ENCODE data around the gene MYO1H. TPM values are rescaled to one million over a fixed set of nuclear protein-coding genes. Genes with fewer than 3 reads are reported as not detected.
"Not testable (repeated sequence)": the region's sequence is repeated elsewhere in the genome, so short reads cannot be mapped to it uniquely, and the experiment has no call there.

The MYO1H gene
- total RNA-seq, 3 donors from 2014 or later (not counting 1 experiment from before 2014, with no cell fraction given), result not detected

- Mint-ChIP-seq H3K36me3 (no peaks in the 10 kb centered on the region), H3K27ac (no peak within 1 kb of the TSS), H3K27me3 (ENCODE audit: low read depth in 2 of 2) (peaks cover 47 to 65% of the 10 kb centered on the region in 2 donors), H3K4me1 (peaks cover 8 to 13% of the 10 kb centered on the region in 2 donors), H3K4me3 (peak within 1 kb of the TSS; percentile 89), H3K9me3 (no peaks in the 10 kb centered on the region)
- WGBS (ENCODE audit: insufficient coverage), result 10% methylated on average over 39 of the region's 43 CpGs
- ATAC-seq (no peak), DNase-seq (no peak)
- TF ChIP-seq CTCF (IDR thresholded peaks at IDR 0.05), result no peak
- Histone ChIP-seq H3K9me3 (ENCODE audit: control insufficient read depth, insufficient read depth, low read length) (no peaks in the 10 kb centered on the region), H3K27me3 (ENCODE audit: control insufficient read depth, insufficient read depth, low read length) (peaks cover 27% of the 10 kb centered on the region), H3K27ac (ENCODE audit: low read length) (no peak within 1 kb of the TSS), H3K4me3 (ENCODE audit: low read length) (no peak within 1 kb of the TSS), H3K4me1 (ENCODE audit: control insufficient read depth, insufficient read depth, low read length) (peaks cover 9% of the 10 kb centered on the region), H3K36me3 (ENCODE audit: control insufficient read depth, insufficient read depth, low read length) (no peaks in the 10 kb centered on the region)
- intact Hi-C loops (cut with micrococcal nuclease), result no loop called here
Observed at GRCh38 chr12:109308534-109309380, 38.9 kb upstream of the MYO1H start, which contains the start of gene FOXN4. FOXN4 (minus strand) TSS chr12:109309284; CDS start chr12:109308321, 963 bp downstream.

GRCh38 chr12:109309381-109310246, 38.1 kb upstream of the MYO1H start:
- no peak for DNase-seq
- ATAC-seq, result peak in 2 of 3 donors; percentile 49 to 67
- Histone ChIP-seq H3K27ac (ENCODE audit: low read length) (no peak overlapping the region), H3K4me1 (ENCODE audit: control insufficient read depth, insufficient read depth, low read length) (peaks cover 9% of the 10 kb centered on the region), H3K36me3 (ENCODE audit: control insufficient read depth, insufficient read depth, low read length) (no peaks in the 10 kb centered on the region), H3K4me3 (ENCODE audit: low read length) (no peak overlapping the region), H3K27me3 (ENCODE audit: control insufficient read depth, insufficient read depth, low read length) (peaks cover 27% of the 10 kb centered on the region), H3K9me3 (ENCODE audit: control insufficient read depth, insufficient read depth, low read length) (no peaks in the 10 kb centered on the region)
- under 1% methylated on average over 95 of the region's 99 CpGs for WGBS (ENCODE audit: insufficient coverage)
- H3K27ac Mint-ChIP-seq, result no peak overlapping the region
- peak overlapping the region; percentile 89 for H3K4me3 Mint-ChIP-seq
- no peaks in the 10 kb centered on the region for H3K9me3 Mint-ChIP-seq
- peaks cover 48 to 71% of the 10 kb centered on the region in 2 donors for H3K27me3 Mint-ChIP-seq (ENCODE audit: low read depth in 2 of 2)
- TF ChIP-seq CTCF (IDR thresholded peaks at IDR 0.05), result no peak
- H3K4me1 Mint-ChIP-seq, result peaks cover 8 to 13% of the 10 kb centered on the region in 2 donors
- no peaks in the 10 kb centered on the region for H3K36me3 Mint-ChIP-seq
- intact Hi-C loops (cut with micrococcal nuclease), result no loop called here

GRCh38 chr12:109310247-109311125, 37.2 kb upstream of the MYO1H start:
- no peak overlapping the region for H3K27ac Mint-ChIP-seq
- TF ChIP-seq CTCF (IDR thresholded peaks at IDR 0.05), result no peak
- Histone ChIP-seq H3K27me3 (ENCODE audit: control insufficient read depth, insufficient read depth, low read length) (peaks cover 27% of the 10 kb centered on the region), H3K27ac (ENCODE audit: low read length) (no peak overlapping the region), H3K4me3 (ENCODE audit: low read length) (no peak overlapping the region), H3K36me3 (ENCODE audit: control insufficient read depth, insufficient read depth, low read length) (no peaks in the 10 kb centered on the region), H3K9me3 (ENCODE audit: control insufficient read depth, insufficient read depth, low read length) (no peaks in the 10 kb centered on the region), H3K4me1 (ENCODE audit: control insufficient read depth, insufficient read depth, low read length) (peaks cover 9% of the 10 kb centered on the region)
- H3K27me3 Mint-ChIP-seq (ENCODE audit: low read depth in 2 of 2), result peaks cover 48 to 74% of the 10 kb centered on the region in 2 donors
- no peaks in the 10 kb centered on the region for H3K36me3 Mint-ChIP-seq
- intact Hi-C loops (cut with micrococcal nuclease), result no loop called here
- H3K9me3 Mint-ChIP-seq, result no peaks in the 10 kb centered on the region
- WGBS (ENCODE audit: insufficient coverage), result 4% methylated on average over 33 of the region's 33 CpGs
- peaks cover 8 to 13% of the 10 kb centered on the region in 2 donors for H3K4me1 Mint-ChIP-seq
- H3K4me3 Mint-ChIP-seq, result peak overlapping the region; percentile 89
- DNase-seq, result no peak
- peak in 1 of 3 donors; percentile 54 for ATAC-seq

GRCh38 chr12:109321294-109321693, 26.4 kb upstream of the MYO1H start:
- H3K4me1 Mint-ChIP-seq; H3K4me3 ChIP-seq (ENCODE audit: low read length); H3K4me3 Mint-ChIP-seq; intact Hi-C loops (cut with micrococcal nuclease); H3K9me3 Mint-ChIP-seq; H3K27me3 ChIP-seq (ENCODE audit: control insufficient read depth, insufficient read depth, low read length); DNase-seq; H3K27ac Mint-ChIP-seq; ATAC-seq; H3K36me3 Mint-ChIP-seq; H3K27ac ChIP-seq (ENCODE audit: low read length); H3K36me3 ChIP-seq (ENCODE audit: control insufficient read depth, insufficient read depth, low read length); H3K4me1 ChIP-seq (ENCODE audit: control insufficient read depth, insufficient read depth, low read length); H3K9me3 ChIP-seq (ENCODE audit: control insufficient read depth, insufficient read depth, low read length): not testable (repeated sequence)
- 89% methylated on average over 8 of the region's 8 CpGs for WGBS (ENCODE audit: insufficient coverage)
- peaks cover 19 to 26% of the 10 kb centered on the region in 2 donors for H3K27me3 Mint-ChIP-seq (ENCODE audit: low read depth in 2 of 2)

Data from natural killer cell (primary cell).